A549 (cell line): ENCODE data around the gene DNAJC22. TPM values are rescaled to one million over a fixed set of nuclear protein-coding genes. Genes with fewer than 3 reads are reported as not detected.

Source experiments
- ATAC-seq, 2 experiments: fragments of 200-7000 bp in 1 of 2; fragments of >200 bp in 1 of 2; cut with Nextera tagmentation in 1 of 2; cut with Tn5 transposase in 1 of 2; 3 replicates each; pipeline versions ENCODE4 v1.8.0 to v1.9.1; 2018 to 2020; ENCODE audit warnings: mild to moderate bottlenecking in 1 of 2, moderate library complexity in 1 of 2
- CTCF ChIA-PET: fragments of 300-600 bp; sonication (Branson Sonifier 250); formaldehyde crosslinking; extraction: SDS; loops from one replicate; lab custom pipeline; 2021; ENCODE audit warnings: antibody characterized with exemption, inconsistent platforms; lab: Yijun Ruan, JAX
- POLR2A ChIA-PET: fragments of 350-600 bp; formaldehyde crosslinking; extraction: SDS; loops from one replicate; lab custom pipeline; 2021; ENCODE audit warnings: antibody characterized with exemption, inconsistent platforms; lab: Yijun Ruan, JAX
- DNase-seq, 2 experiments: peaks; one replicate each; pipeline versions ENCODE4 v3.0.0 to v3.0.0-alpha.2; 2011 to 2016; ENCODE audit warnings: low read depth in 1 of 2, low spot score in 1 of 2
- FAIRE-seq: peaks from 2 replicates; lab custom pipeline; 2011; peaks lifted over from hg19 to GRCh38; lab: Jason Lieb, UNC
- H3K27ac ChIP-seq, 2 experiments: fragments of >200 bp; sonication (Bioruptor Twin); formaldehyde crosslinking; 3 replicates each; pipeline ENCODE4 v1.5.1; 2016 to 2017
- H3K4me1 ChIP-seq: fragments of >200 bp; sonication (Bioruptor Twin); formaldehyde crosslinking; 3 replicates; pipeline ENCODE4 v1.6.1; 2016
- H3K4me2 ChIP-seq: fragments of >200 bp; sonication (Bioruptor Twin); formaldehyde crosslinking; 3 replicates; pipeline ENCODE4 v1.6.1; 2016
- H3K4me3 ChIP-seq: fragments of >200 bp; sonication (Bioruptor Twin); formaldehyde crosslinking; 3 replicates; pipeline ENCODE4 v1.5.1; 2016
- H3K9me3 ChIP-seq: fragments of >200 bp; sonication (Bioruptor Twin); formaldehyde crosslinking; 3 replicates; pipeline ENCODE4 v1.6.1; 2016
- ATOH8 ChIP-seq: fragments of 250-450 bp; sonication (Bioruptor Pico); IDR thresholded peaks from 2 replicates; pipeline ENCODE4 v1.5.0; 2020; ENCODE audit warnings: low read depth, mild to moderate bottlenecking, moderate library complexity
- CBX8 ChIP-seq: fragments of 200-600 bp; sonication (generic); IDR thresholded peaks from 2 replicates; pipeline ENCODE4 v1.6.1; 2016
- EP300 ChIP-seq, 2 experiments: fragments of >200 bp; sonication (Bioruptor Twin); formaldehyde crosslinking; IDR thresholded peaks; 2 replicates in 1 of 2; 3 replicates in 1 of 2; pipeline ENCODE4 v1.6.1; 2016 to 2017
- FOSB ChIP-seq: fragments of 250-450 bp; sonication (Bioruptor Pico); IDR thresholded peaks from 2 replicates; pipeline ENCODE4 v1.5.0; 2020; ENCODE audit warnings: mild to moderate bottlenecking, moderate library complexity
- GATA3 ChIP-seq: IDR thresholded peaks from 2 replicates; pipeline ENCODE4 v1.6.1; 2012; ENCODE audit warnings: borderline replicate concordance
- HEYL ChIP-seq: fragments of 250-450 bp; sonication (Bioruptor Pico); IDR thresholded peaks from 2 replicates; pipeline ENCODE4 v1.8.0; 2021; ENCODE audit warnings: mild to moderate bottlenecking, moderate library complexity
- HOXA7 ChIP-seq: fragments of 250-450 bp; sonication (Bioruptor Pico); IDR thresholded peaks from 2 replicates; pipeline ENCODE4 v1.5.0; 2020; ENCODE audit warnings: mild to moderate bottlenecking, moderate library complexity
- HOXB5 ChIP-seq: fragments of 250-450 bp; sonication (Bioruptor Pico); IDR thresholded peaks from 2 replicates; pipeline ENCODE4 v1.5.0; 2020; ENCODE audit warnings: mild to moderate bottlenecking, moderate library complexity
- JUN ChIP-seq, 2 experiments: fragments of >200 bp; sonication (Bioruptor Twin); formaldehyde crosslinking; IDR thresholded peaks; 2 replicates in 1 of 2; 3 replicates in 1 of 2; pipeline ENCODE4 v1.6.1; 2016 to 2017
- KDM5A ChIP-seq: fragments of 200-600 bp; sonication (generic); IDR thresholded peaks from 2 replicates; pipeline ENCODE4 v1.6.1; 2016; ENCODE audit warnings: antibody characterized with exemption, mild to moderate bottlenecking
- MAFK ChIP-seq: fragments of 450-650 bp; IDR thresholded peaks from 2 replicates; pipeline ENCODE4 v1.6.1; 2014; ENCODE audit not compliant: partially characterized antibody
- MAZ ChIP-seq: fragments of 150-350 bp; IDR thresholded peaks from 2 replicates; pipeline ENCODE4 v1.6.1; 2014; ENCODE audit warnings: antibody characterized with exemption, low read depth, low read length, borderline replicate concordance
- NPAS2 ChIP-seq: fragments of 250-450 bp; sonication (Bioruptor Pico); IDR thresholded peaks from 2 replicates; pipeline ENCODE4 v1.8.0; 2022; ENCODE audit warnings: mild to moderate bottlenecking, moderate library complexity, borderline replicate concordance
- PHF8 ChIP-seq: fragments of 200-600 bp; sonication (generic); IDR thresholded peaks from 2 replicates; pipeline ENCODE4 v1.6.1; 2016; ENCODE audit warnings: low read depth, mild to moderate bottlenecking, antibody characterized with exemption, moderate library complexity, borderline replicate concordance
- POLR2A ChIP-seq: IDR thresholded peaks from 2 replicates; pipeline ENCODE4 v1.6.1; 2012; ENCODE audit warnings: mild to moderate bottlenecking, low read length
- RARB ChIP-seq: fragments of 250-450 bp; sonication (Bioruptor Pico); IDR thresholded peaks from 2 replicates; pipeline ENCODE4 v1.8.0; 2021; ENCODE audit warnings: mild to moderate bottlenecking, moderate library complexity
- SREBF2 ChIP-seq: fragments of 450-650 bp; IDR thresholded peaks from 2 replicates; pipeline ENCODE4 v1.6.1; 2014; ENCODE audit warnings: mild to moderate bottlenecking, moderate library complexity
- TP53 ChIP-seq: fragments of 250-450 bp; sonication (Bioruptor Pico); IDR thresholded peaks from 2 replicates; pipeline ENCODE4 v1.5.0; 2021; ENCODE audit warnings: mild to moderate bottlenecking, moderate library complexity
- ZC3H11A ChIP-seq: fragments of 450-650 bp; IDR thresholded peaks from 2 replicates; pipeline ENCODE4 v1.6.1; 2014; ENCODE audit warnings: antibody characterized with exemption, mild to moderate bottlenecking
- ZSCAN20 ChIP-seq: fragments of 250-450 bp; sonication (Bioruptor Pico); IDR thresholded peaks from 2 replicates; pipeline ENCODE4 v1.8.0; 2022; ENCODE audit warnings: mild to moderate bottlenecking, moderate library complexity
- WGBS: methylation state at CpG from one replicate; pipeline ENCODE4 v1.1.6; 2017; ENCODE audit errors: missing lambda C conversion rate; 5-methylcytosine and 5-hydroxymethylcytosine counted together
- polyA plus RNA-seq, 4 experiments: library from polyadenylated mRNA; depleted of rRNA in 3 of 4; stranded (reverse); fragments of >200 nt; fragmentation: RNase III in 1 of 4; extraction: RNeasy Plus Mini Kit Qiagen cat#74134 plus additional on column Dnase treatment in 1 of 4; gene quantifications; 2 replicates in 3 of 4; 3 replicates in 1 of 4; pipeline ENCODE4 v1.2.3, GENCODE V29; 2011 to 2017
- TF ChIP-seq, protein P1 (sequence below): fragments of 150-350 bp; IDR thresholded peaks from 2 replicates; pipeline ENCODE4 v1.6.1; 2014; ENCODE audit warnings: low read depth, mild to moderate bottlenecking, low read length
- TF ChIP-seq, protein P2 (sequence below): fragments of 250-450 bp; sonication (Bioruptor Pico); IDR thresholded peaks from 2 replicates; pipeline ENCODE4 v1.5.0; 2021; ENCODE audit warnings: mild to moderate bottlenecking, moderate library complexity, borderline replicate concordance
- TF ChIP-seq, protein P3 (sequence below): IDR thresholded peaks from 2 replicates; pipeline ENCODE4 v1.6.1; 2012
- TF ChIP-seq, protein P4 (sequence below): fragments of >200 bp; sonication (Bioruptor Twin); formaldehyde crosslinking; IDR thresholded peaks from 3 replicates; pipeline ENCODE4 v1.5.1; 2016

DNAJC22 gene
- polyA plus RNA-seq, 2 of the 4 experiments (the other 2 are of a cell fraction) = 22.6 to 35.5 TPM

- TF ChIP-seq HEYL (CRISPR knock-in tag) (no peak), HOXB5 (CRISPR knock-in tag) (no peak), CBX8 (no peak), GATA3 (no peak), EP300 (IDR thresholded peaks at IDR 0.05) (no peak), POLR2A (no peak), PHF8 (no peak), ZSCAN20 (CRISPR knock-in tag) (no peak), RARB (CRISPR knock-in tag) (no peak), MAZ (no peak), JUN (IDR thresholded peaks at IDR 0.05) (no peak), HOXA7 (CRISPR knock-in tag) (no peak)
- TF ChIP-seq, protein P1, sequence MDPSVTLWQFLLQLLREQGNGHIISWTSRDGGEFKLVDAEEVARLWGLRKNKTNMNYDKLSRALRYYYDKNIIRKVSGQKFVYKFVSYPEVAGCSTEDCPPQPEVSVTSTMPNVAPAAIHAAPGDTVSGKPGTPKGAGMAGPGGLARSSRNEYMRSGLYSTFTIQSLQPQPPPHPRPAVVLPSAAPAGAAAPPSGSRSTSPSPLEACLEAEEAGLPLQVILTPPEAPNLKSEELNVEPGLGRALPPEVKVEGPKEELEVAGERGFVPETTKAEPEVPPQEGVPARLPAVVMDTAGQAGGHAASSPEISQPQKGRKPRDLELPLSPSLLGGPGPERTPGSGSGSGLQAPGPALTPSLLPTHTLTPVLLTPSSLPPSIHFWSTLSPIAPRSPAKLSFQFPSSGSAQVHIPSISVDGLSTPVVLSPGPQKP = no peak
- TF ChIP-seq, protein P2, sequence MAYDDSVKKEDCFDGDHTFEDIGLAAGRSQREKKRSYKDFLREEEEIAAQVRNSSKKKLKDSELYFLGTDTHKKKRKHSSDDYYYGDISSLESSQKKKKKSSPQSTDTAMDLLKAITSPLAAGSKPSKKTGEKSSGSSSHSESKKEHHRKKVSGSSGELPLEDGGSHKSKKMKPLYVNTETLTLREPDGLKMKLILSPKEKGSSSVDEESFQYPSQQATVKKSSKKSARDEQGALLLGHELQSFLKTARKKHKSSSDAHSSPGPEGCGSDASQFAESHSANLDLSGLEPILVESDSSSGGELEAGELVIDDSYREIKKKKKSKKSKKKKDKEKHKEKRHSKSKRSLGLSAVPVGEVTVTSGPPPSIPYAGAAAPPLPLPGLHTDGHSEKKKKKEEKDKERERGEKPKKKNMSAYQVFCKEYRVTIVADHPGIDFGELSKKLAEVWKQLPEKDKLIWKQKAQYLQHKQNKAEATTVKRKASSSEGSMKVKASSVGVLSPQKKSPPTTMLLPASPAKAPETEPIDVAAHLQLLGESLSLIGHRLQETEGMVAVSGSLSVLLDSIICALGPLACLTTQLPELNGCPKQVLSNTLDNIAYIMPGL = no peak
- TF ChIP-seq, protein P3, sequence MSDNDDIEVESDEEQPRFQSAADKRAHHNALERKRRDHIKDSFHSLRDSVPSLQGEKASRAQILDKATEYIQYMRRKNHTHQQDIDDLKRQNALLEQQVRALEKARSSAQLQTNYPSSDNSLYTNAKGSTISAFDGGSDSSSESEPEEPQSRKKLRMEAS = no peak
- Histone ChIP-seq H3K27ac (peak overlapping the region in 1 of 2 experiments; percentile 85; a peak in 2 of 6 replicates), H3K4me2 (peak overlapping the region; percentile 87; the same call in 1 of the 3 replicates), H3K4me1 (peaks cover 50% of the 10 kb centered on the region), H3K4me3 (no peak overlapping the region; the same call in 2 of the 3 replicates), H3K9me3 (no peaks in the 10 kb centered on the region)
- ATAC-seq (no peak), DNase-seq (no peak), FAIRE-seq (no peak)
- 85% methylated on average over 13 of the region's 15 CpGs for WGBS
- CTCF ChIA-PET = interaction anchor here (1.1 to 4.0 kb wide), 3 partner anchors 9 to 54 kb away, joined by 3 to 164 read pairs (median 56); partner anchors contain the start of gene PRPH
- POLR2A ChIA-PET = no interaction called here
Observed at GRCh38 chr12:49344486-49345050, 2.1 kb upstream of the DNAJC22 start.

- FAIRE-seq (no peak), ATAC-seq (peak in 1 of 2 experiments; percentile 1; a peak in 2 of 6 replicates), DNase-seq (no peak)
- no peak for TF ChIP-seq GATA3
- TF ChIP-seq NPAS2 (CRISPR knock-in tag) = no peak
- no peak for TF ChIP-seq PHF8
- no peak for TF ChIP-seq FOSB (CRISPR knock-in tag)
- no peak for TF ChIP-seq RARB (CRISPR knock-in tag)
- TF ChIP-seq, protein P4, sequence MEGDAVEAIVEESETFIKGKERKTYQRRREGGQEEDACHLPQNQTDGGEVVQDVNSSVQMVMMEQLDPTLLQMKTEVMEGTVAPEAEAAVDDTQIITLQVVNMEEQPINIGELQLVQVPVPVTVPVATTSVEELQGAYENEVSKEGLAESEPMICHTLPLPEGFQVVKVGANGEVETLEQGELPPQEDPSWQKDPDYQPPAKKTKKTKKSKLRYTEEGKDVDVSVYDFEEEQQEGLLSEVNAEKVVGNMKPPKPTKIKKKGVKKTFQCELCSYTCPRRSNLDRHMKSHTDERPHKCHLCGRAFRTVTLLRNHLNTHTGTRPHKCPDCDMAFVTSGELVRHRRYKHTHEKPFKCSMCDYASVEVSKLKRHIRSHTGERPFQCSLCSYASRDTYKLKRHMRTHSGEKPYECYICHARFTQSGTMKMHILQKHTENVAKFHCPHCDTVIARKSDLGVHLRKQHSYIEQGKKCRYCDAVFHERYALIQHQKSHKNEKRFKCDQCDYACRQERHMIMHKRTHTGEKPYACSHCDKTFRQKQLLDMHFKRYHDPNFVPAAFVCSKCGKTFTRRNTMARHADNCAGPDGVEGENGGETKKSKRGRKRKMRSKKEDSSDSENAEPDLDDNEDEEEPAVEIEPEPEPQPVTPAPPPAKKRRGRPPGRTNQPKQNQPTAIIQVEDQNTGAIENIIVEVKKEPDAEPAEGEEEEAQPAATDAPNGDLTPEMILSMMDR = no peak
- TF ChIP-seq MAFK = no peak
- no peak for TF ChIP-seq ATOH8 (CRISPR knock-in tag)
- TF ChIP-seq, protein P2 = no peak
- TF ChIP-seq, protein P1 = no peak
- no peak for TF ChIP-seq TP53 (CRISPR knock-in tag)
- no peak for TF ChIP-seq ZC3H11A
- TF ChIP-seq SREBF2 = no peak
- TF ChIP-seq KDM5A = no peak
- WGBS = 34% methylated on average over 56 of the region's 70 CpGs
- H3K4me1 ChIP-seq = peaks cover 48% of the 10 kb centered on the region
- POLR2A ChIA-PET = no interaction called here
- peak overlapping the region; percentile 55 to 85 for H3K27ac ChIP-seq
- CTCF ChIA-PET = interaction anchor here (4.4 to 9.5 kb wide), 6 partner anchors 8 to 180 kb away, joined by 41 to 201 read pairs (median 116); partner anchors contain the start of genes C1QL4, PRPH and SPATS2
- no peaks in the 10 kb centered on the region for H3K9me3 ChIP-seq
- H3K4me3 ChIP-seq = peak overlapping the region; percentile 41
- H3K4me2 ChIP-seq = peak overlapping the region; percentile 87
Observed at GRCh38 chr12:49345051-49345824, 1.4 kb upstream of the DNAJC22 start.
